Endodermal cell (in vitro differentiated cells): ENCODE results near the gene CSTB. TPM values are rescaled to one million over a fixed set of nuclear protein-coding genes. Genes with fewer than 3 reads are reported as not detected.

Source experiments
- DNase-seq: peaks from one replicate; pipeline ENCODE4 v3.0.0-alpha.2; 2017
- H3K27ac ChIP-seq: 2 replicates; pipeline ENCODE4 v1.5.1; 2013; ENCODE audit warnings: mild to moderate bottlenecking, low read depth, low read length, moderate library complexity
- H3K27me3 ChIP-seq: 2 replicates; pipeline ENCODE4 v1.6.1; 2013; ENCODE audit warnings: mild to moderate bottlenecking, low read length, moderate library complexity; ENCODE audit not compliant: insufficient read depth, control insufficient read depth, poor library complexity, severe bottlenecking
- H3K36me3 ChIP-seq: 2 replicates; pipeline ENCODE4 v1.7.0; 2013; ENCODE audit warnings: mild to moderate bottlenecking, low read length, moderate library complexity; ENCODE audit not compliant: control insufficient read depth, insufficient read depth
- H3K4me1 ChIP-seq: one replicate; pipeline ENCODE4 v1.7.0; 2013; ENCODE audit warnings: low read length; ENCODE audit not compliant: control insufficient read depth, insufficient read depth
- H3K4me3 ChIP-seq: 2 replicates; pipeline ENCODE4 v1.5.1; 2013; ENCODE audit warnings: mild to moderate bottlenecking, low read length, moderate library complexity
- H3K9ac ChIP-seq: 2 replicates; pipeline ENCODE4 v1.6.1; 2013; ENCODE audit warnings: mild to moderate bottlenecking, low read length, moderate library complexity; ENCODE audit not compliant: poor library complexity, severe bottlenecking; ENCODE audit errors: extremely low read depth
- H3K9me3 ChIP-seq: 2 replicates; pipeline ENCODE4 v1.6.1; 2013; ENCODE audit warnings: mild to moderate bottlenecking, low read length, moderate library complexity; ENCODE audit not compliant: control insufficient read depth
- H3K27ac Mint-ChIP-seq: 2 replicates; pipeline ENCODE4 v1.8.0; 2020; ENCODE audit warnings: mixed read lengths
- H3K27me3 Mint-ChIP-seq: 2 replicates; pipeline ENCODE4 v1.8.0; 2021; ENCODE audit warnings: mild to moderate bottlenecking, mixed read lengths; ENCODE audit not compliant: insufficient read depth
- H3K36me3 Mint-ChIP-seq: 2 replicates; pipeline ENCODE4 v1.8.0; 2020; ENCODE audit warnings: low read depth, mixed read lengths
- H3K4me1 Mint-ChIP-seq: 2 replicates; pipeline ENCODE4 v1.8.0; 2020; ENCODE audit warnings: mixed read lengths
- H3K4me3 Mint-ChIP-seq: 2 replicates; pipeline ENCODE4 v1.8.0; 2020; ENCODE audit warnings: mild to moderate bottlenecking, moderate library complexity, mixed read lengths
- H3K9me3 Mint-ChIP-seq: 2 replicates; pipeline ENCODE4 v1.8.0; 2020; ENCODE audit warnings: mild to moderate bottlenecking, mixed read lengths
- WGBS, 2 experiments: methylation state at CpG; one replicate each; pipeline versions ENCODE4 v1.1.5 to v1.1.7; 2013; ENCODE audit warnings: missing lambda C conversion rate in 2 of 2, mixed read lengths in 1 of 2; ENCODE audit not compliant: insufficient coverage in 1 of 2, insufficient read length in 1 of 2; 5-methylcytosine and 5-hydroxymethylcytosine counted together
- total RNA-seq, 2 donors: library from RNA; stranded (reverse); fragmentation: NEBNext Ultra II Directional in 1 of 2; extraction: Animal tissue kit (Norgen Biotek cat#: 25700) in 1 of 2; gene quantifications; 2 replicates in 1 of 2; 3 replicates in 1 of 2; pipeline ENCODE4 v1.2.1, GENCODE V29; 2021
- TF ChIP-seq, protein P1 (sequence below): fragments of 200-600 bp; sonication (generic); conservative IDR thresholded peaks from 2 replicates; pipeline ENCODE4 v1.5.0; 2021; ENCODE audit warnings: antibody characterized with exemption, mild to moderate bottlenecking

Gene CSTB
- total RNA-seq, 2 donors from 2014 or later = 50.0 to 54.5 TPM

DNA sequence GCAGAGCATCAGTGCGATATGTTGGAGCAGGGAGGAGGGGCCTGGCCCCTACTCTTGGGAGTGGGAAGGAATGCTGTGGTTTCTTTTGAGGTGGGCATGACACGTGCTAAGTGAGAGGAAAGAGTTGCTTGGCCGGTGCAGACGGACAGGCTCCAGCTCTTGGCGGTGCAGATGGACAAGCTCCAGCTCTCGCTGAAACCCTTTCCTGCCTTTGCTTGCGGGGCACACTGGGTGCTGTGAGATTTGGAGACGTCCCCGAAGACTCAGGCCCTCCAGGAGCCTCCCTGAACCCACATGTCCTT, 41.2 kb downstream of the CSTB start:
- Mint-ChIP-seq H3K27me3 (no peaks in the 10 kb centered on the region), H3K4me3 (no peak overlapping the region), H3K4me1 (no peaks in the 10 kb centered on the region), H3K36me3 (peaks cover 10% of the 10 kb centered on the region), H3K9me3 (no peaks in the 10 kb centered on the region), H3K27ac (no peak overlapping the region)
- no peak overlapping the region for H3K4me3 ChIP-seq
- peaks cover 5% of the 10 kb centered on the region for H3K36me3 ChIP-seq
- 89 to 93% methylated on average over 7 to 9 of the region's 9 CpGs for WGBS, 2 experiments
- TF ChIP-seq, protein P1, sequence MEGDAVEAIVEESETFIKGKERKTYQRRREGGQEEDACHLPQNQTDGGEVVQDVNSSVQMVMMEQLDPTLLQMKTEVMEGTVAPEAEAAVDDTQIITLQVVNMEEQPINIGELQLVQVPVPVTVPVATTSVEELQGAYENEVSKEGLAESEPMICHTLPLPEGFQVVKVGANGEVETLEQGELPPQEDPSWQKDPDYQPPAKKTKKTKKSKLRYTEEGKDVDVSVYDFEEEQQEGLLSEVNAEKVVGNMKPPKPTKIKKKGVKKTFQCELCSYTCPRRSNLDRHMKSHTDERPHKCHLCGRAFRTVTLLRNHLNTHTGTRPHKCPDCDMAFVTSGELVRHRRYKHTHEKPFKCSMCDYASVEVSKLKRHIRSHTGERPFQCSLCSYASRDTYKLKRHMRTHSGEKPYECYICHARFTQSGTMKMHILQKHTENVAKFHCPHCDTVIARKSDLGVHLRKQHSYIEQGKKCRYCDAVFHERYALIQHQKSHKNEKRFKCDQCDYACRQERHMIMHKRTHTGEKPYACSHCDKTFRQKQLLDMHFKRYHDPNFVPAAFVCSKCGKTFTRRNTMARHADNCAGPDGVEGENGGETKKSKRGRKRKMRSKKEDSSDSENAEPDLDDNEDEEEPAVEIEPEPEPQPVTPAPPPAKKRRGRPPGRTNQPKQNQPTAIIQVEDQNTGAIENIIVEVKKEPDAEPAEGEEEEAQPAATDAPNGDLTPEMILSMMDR = no peak
- H3K9me3 ChIP-seq = no peaks in the 10 kb centered on the region
- DNase-seq = no peak
- no peaks in the 10 kb centered on the region for H3K27me3 ChIP-seq
- H3K9ac ChIP-seq = no peak overlapping the region
- no peaks in the 10 kb centered on the region for H3K4me1 ChIP-seq
- H3K27ac ChIP-seq = no peak overlapping the region

DNA sequence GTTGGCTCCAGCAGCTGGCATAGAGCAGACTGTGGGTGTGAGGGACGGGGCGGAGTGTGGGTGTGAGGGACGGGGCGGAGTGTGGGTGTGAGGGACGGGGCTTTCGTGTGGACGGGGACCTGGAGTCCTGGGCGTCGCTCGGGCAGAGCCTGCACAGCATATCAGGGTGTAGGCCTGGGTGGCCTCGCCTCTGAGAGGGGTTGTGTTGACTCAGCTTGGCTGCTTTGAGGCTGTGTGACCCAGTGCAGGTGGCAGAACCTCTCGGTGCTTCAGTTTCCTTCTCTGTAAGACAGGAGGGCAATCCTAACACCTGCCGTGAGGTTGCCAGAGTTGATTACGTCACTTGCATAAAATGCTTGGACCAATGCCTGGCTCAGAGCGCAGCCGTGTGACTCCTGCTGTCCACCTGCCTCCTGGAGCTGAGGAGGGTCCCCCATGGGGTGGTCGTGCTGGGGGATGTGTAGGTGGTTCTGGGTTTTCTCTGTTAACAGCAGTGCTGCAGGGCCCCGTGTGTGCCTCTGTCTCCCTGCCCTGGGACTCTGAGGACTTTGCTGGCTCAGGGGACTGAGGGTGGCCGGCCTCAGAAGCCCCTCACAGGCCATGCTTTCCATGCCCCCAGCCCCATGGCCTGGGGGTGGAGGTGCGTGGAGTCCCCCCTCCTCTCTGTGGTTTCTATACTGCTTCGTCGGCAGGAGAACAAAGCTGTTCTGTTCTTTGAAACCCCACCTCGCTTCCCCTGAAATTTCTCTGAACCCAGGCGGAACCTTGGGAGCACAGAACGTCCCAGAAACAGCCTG, 41.8 kb downstream of the CSTB start:
- Mint-ChIP-seq H3K27ac (peak overlapping the region; percentile 40), H3K4me1 (peaks cover 3% of the 10 kb centered on the region), H3K4me3 (no peak overlapping the region), H3K27me3 (no peaks in the 10 kb centered on the region), H3K9me3 (no peaks in the 10 kb centered on the region), H3K36me3 (peaks cover 10% of the 10 kb centered on the region)
- no peak for DNase-seq
- 88 to 90% methylated on average over 12 to 25 of the region's 25 CpGs for WGBS, 2 experiments
- no peaks in the 10 kb centered on the region for H3K9me3 ChIP-seq
- no peaks in the 10 kb centered on the region for H3K4me1 ChIP-seq
- no peak overlapping the region for H3K27ac ChIP-seq
- H3K27me3 ChIP-seq = no peaks in the 10 kb centered on the region
- no peak overlapping the region for H3K9ac ChIP-seq
- H3K4me3 ChIP-seq = no peak overlapping the region
- peaks cover 5% of the 10 kb centered on the region for H3K36me3 ChIP-seq
- TF ChIP-seq, protein P1 = no peak

DNA sequence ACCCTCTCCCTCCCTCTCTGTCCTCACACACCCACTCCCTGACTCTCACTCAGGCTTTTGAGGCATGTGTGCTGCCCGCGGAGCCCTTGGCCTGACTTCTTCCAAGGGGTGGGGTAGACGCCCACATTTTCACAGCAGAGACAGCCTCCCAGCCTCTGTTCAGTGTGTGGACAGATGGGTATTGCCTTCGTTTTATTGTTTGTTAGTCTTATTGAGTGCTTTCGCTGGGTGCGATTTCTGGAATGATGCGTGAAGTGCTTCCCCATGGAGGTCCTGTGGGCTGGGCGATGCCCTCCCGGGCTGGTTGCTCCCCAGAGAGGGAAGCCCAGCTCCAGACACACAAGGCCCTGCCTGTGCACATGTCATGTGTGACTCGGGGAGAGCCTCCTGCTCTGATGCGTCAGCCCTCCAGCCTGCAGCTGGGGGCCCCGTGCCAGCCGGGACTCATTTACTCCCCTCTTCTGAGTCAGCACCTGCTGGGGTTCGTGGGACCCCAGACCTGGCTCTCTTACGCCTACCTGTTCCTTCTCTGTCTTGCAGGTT, 42.5 kb downstream of the CSTB start:
- peaks cover 10% of the 10 kb centered on the region for H3K36me3 Mint-ChIP-seq
- TF ChIP-seq, protein P1 = no peak
- no peaks in the 10 kb centered on the region for H3K9me3 Mint-ChIP-seq
- H3K4me3 Mint-ChIP-seq = no peak overlapping the region
- Histone ChIP-seq H3K4me1 (no peaks in the 10 kb centered on the region), H3K36me3 (peaks cover 5% of the 10 kb centered on the region), H3K27ac (no peak overlapping the region), H3K9me3 (no peaks in the 10 kb centered on the region), H3K9ac (no peak overlapping the region), H3K4me3 (no peak overlapping the region), H3K27me3 (no peaks in the 10 kb centered on the region)
- DNase-seq = no peak
- peaks cover 6% of the 10 kb centered on the region for H3K4me1 Mint-ChIP-seq
- H3K27me3 Mint-ChIP-seq = no peaks in the 10 kb centered on the region
- 83 to 84% methylated on average over 11 to 15 of the region's 15 CpGs for WGBS, 2 experiments
- peak overlapping the region; percentile 40 for H3K27ac Mint-ChIP-seq
